Aorta (tissue), 5 donors: Measurements from ENCODE around the gene UBR4. TPM values are rescaled to one million over a fixed set of nuclear protein-coding genes. Genes with fewer than 3 reads are reported as not detected.

Experiments
- ATAC-seq: fragments of 200-7000 bp; cut with Tn5 transposase; one replicate; pipeline ENCODE4 v1.9.1; 2022; ENCODE audit warnings: moderate library complexity; ENCODE audit not compliant: low FRiP score
- DNase-seq, 2 donors: peaks; one replicate each; pipeline ENCODE4 v3.0.0-alpha.2; 2020
- H3K27ac ChIP-seq, 2 donors: one replicate each; pipeline ENCODE4 v1.5.1; 2013; ENCODE audit warnings: low read length in 2 of 2, mild to moderate bottlenecking in 2 of 2, moderate library complexity in 2 of 2, control low read depth in 1 of 2, inconsistent platforms in 1 of 2, low read depth in 1 of 2
- H3K27me3 ChIP-seq, 2 donors: one replicate each; pipeline ENCODE4 v1.6.1; 2013; ENCODE audit warnings: control low read depth in 1 of 2, low read length in 1 of 2, mild to moderate bottlenecking in 1 of 2, moderate library complexity in 1 of 2; ENCODE audit not compliant: insufficient read depth in 2 of 2, control insufficient read depth in 1 of 2
- H3K36me3 ChIP-seq, 2 donors: one replicate each; pipeline ENCODE4 v1.6.1; 2013; ENCODE audit warnings: control low read depth in 1 of 2, low read length in 1 of 2, mild to moderate bottlenecking in 1 of 2; ENCODE audit not compliant: insufficient read depth in 2 of 2, control insufficient read depth in 1 of 2
- H3K4me1 ChIP-seq, 2 donors: one replicate each; pipeline ENCODE4 v1.6.1; 2013; ENCODE audit warnings: low read length in 2 of 2, control low read depth in 1 of 2, mild to moderate bottlenecking in 1 of 2, moderate library complexity in 1 of 2; ENCODE audit not compliant: insufficient read depth in 2 of 2, control insufficient read depth in 1 of 2
- H3K4me3 ChIP-seq, 2 donors: one replicate each; pipeline ENCODE4 v1.5.1; 2013; ENCODE audit warnings: low read length in 2 of 2, control low read depth in 1 of 2, mild to moderate bottlenecking in 1 of 2
- H3K9me3 ChIP-seq: one replicate; pipeline ENCODE4 v1.6.1; 2013; ENCODE audit warnings: mild to moderate bottlenecking, low read length; ENCODE audit not compliant: control insufficient read depth
- WGBS, 2 donors: extraction: QIAGEN DNeasy Blood & Tissue Kit; methylation state at CpG; one replicate each; pipeline ENCODE4 v1.1.7; 2013; 5-methylcytosine and 5-hydroxymethylcytosine counted together
- intact Hi-C, 2 donors: fragments of 100-400 bp; cut with DNase I; formaldehyde crosslinking; loops; one replicate each; pipeline versions ENCODE4 v1.14.2 to v1.15.0; 2022
- polyA plus RNA-seq, 2 donors: library from polyadenylated mRNA; stranded (reverse); fragments of 200-250 nt; gene quantifications; one replicate each; pipeline ENCODE4 v1.2.3, GENCODE V29; 2013
- total RNA-seq, 2 donors: library from RNA; stranded (reverse); fragmentation: NEBNext Ultra II Directional; extraction: Animal tissue kit (Norgen Biotek cat#: 25700); gene quantifications; one replicate each; pipeline ENCODE4 v1.2.1, GENCODE V29; 2021
- donor health status: healthy with polysubstance abuse.
- donor health status: Bipolar disorder and iron deficiency.
- donor health status: DM: no; HTN: no; CAD: no.
- donor health status: DM: no; HTN: no; CAD: no.
- donor health status: DM: yes; HTN: yes; CAD: no.

UBR4 gene
- total and polyA plus RNA-seq, 4 donors, result 16.4 to 293 (median 187) TPM

DNA sequence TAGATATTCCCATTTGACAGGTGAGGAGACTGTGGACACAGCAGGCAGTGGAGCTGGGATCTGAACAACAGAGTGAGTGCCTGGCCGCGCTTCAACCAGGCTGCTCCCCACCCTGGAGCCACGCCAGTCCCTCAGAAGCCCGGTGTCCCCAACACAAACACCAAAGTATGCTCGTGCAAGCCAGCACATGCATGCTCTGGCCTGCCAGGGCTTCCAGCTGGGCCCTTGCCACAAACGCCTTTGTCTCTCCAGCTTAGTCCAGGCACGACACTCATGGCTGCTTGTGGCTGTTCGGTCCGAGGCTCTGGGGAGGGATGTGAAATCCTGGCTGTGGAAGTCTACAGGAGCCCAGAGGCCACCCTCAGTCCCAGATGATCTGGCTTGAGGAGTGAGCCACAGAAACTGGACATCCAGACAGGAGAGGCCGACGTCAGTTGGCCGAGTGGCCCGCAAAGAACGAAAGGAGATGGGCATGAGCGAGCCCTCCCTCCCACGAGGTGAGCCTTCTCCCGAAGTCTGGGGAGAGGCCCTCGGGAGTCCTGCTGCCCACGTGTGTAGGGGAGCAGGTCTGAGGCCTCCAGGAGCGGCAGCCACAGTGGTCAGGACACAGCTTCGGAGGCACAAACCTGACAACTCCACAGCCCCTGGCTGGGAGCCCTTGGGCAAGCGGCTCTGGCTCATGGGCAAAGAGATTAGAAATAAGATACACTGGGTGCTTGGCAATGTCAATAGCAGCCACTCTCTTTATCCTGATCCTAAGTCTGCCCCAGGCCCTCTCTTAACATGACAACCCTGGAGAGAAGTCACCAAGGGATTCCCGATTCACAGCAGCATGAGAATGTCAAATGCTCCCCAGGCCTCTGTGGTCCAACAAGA, 136.5 kb downstream of the UBR4 start:
- WGBS, 2 donors, result 31 to 35% methylated on average over 23 of the region's 23 CpGs
- Histone ChIP-seq H3K36me3 (peaks cover 3 to 10% of the 10 kb centered on the region in 2 donors), H3K27ac (no peak overlapping the region), H3K4me3 (no peak overlapping the region), H3K4me1 (no peaks in the 10 kb centered on the region), H3K9me3 (no peaks in the 10 kb centered on the region), H3K27me3 (no peaks in the 10 kb centered on the region)
- ATAC-seq, result peak; percentile 24
- intact Hi-C loops, result loop anchor here in 1 of 2 donors (10.0 kb wide), 1 partner anchor 79 kb away; no protein-coding TSS in a partner anchor
- DNase-seq, result peak in 1 of 2 donors; percentile 77

DNA sequence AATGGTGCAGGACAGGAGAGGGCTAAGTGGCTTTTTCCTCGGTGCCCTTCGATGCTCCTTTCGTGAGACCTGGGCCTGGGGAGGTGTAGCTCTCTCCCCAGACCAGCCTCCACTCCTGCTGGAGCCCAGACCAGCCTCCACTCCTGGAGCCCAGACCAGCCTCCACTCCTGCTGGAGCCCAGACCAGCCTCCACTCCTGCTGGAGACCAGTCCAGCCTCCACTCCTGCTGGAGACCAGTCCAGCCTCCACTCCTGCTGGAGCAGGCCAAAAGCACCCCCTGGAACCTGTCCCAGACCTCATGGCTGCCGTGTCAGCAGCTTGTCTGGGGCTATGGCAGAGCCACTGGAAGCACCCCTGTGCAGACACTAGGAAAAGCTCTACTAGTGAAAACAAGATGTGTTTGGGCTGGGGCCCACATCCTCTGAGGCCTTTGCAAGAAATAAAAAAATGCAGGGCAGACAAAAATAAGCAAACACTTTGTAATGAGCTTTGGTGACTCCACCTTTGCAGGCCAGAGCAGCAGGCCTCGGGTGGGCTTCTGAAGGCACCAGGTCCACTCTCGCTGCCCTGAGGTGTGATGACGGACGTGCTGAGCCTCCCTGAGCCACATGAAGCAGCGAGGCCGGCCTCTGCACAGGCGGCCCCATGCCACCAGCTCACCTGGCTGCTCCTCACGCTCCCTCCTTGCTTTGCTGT, 137.6 kb downstream of the UBR4 start:
- WGBS, 2 donors, result 83 to 85% methylated on average over 12 of the region's 12 CpGs
- Histone ChIP-seq H3K27ac (no peak overlapping the region), H3K4me1 (no peaks in the 10 kb centered on the region), H3K36me3 (peaks cover 3 to 6% of the 10 kb centered on the region in 2 donors), H3K27me3 (no peaks in the 10 kb centered on the region), H3K9me3 (no peaks in the 10 kb centered on the region), H3K4me3 (no peak overlapping the region)
- DNase-seq (peak in 1 of 2 donors; percentile 46), ATAC-seq (no peak)
- intact Hi-C loops, result loop anchor here in 1 of 2 donors (10.0 kb wide), 1 partner anchor 78 kb away; no protein-coding TSS in a partner anchor

DNA sequence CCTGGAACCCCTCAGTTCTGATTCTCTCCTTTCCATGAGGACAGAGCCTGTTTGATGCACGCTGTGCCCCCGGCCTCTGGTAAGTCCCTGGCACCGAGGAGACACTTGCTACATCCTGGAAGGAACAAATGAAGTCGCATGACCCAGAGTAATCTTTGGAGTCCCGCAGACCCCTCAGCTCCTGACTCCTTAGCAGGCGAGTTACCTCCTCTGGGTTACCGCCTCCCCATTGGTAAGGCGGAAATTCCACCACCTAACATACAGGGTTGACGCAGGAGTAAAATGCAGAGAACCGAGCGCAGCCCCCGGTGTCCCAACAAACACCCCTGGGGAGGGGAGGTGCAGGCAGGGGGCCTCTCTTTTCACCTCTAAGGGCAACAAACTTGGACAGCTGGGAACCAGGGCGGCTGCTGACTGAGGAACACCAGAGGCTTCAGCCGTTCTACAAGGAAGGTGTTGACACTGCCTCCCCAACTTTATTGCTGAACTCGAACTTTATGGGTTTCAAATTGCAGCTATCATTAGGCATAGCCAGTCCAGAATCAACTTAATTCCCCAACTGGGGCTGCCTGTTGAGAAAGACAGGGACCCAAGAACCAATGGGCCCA, 138.3 kb downstream of the UBR4 start:
- H3K36me3 ChIP-seq, result peaks cover 2 to 3% of the 10 kb centered on the region in 2 donors
- intact Hi-C loops, result loop anchor here in 1 of 2 donors (10.0 kb wide), 1 partner anchor 77 kb away; no protein-coding TSS in a partner anchor
- DNase-seq (no peak), ATAC-seq (no peak)
- no peak overlapping the region for H3K27ac ChIP-seq
- H3K4me1 ChIP-seq, result no peaks in the 10 kb centered on the region
- no peaks in the 10 kb centered on the region for H3K9me3 ChIP-seq
- no peak overlapping the region for H3K4me3 ChIP-seq
- no peaks in the 10 kb centered on the region for H3K27me3 ChIP-seq
- 84 to 85% methylated on average over 15 of the region's 15 CpGs for WGBS, 2 donors

DNA sequence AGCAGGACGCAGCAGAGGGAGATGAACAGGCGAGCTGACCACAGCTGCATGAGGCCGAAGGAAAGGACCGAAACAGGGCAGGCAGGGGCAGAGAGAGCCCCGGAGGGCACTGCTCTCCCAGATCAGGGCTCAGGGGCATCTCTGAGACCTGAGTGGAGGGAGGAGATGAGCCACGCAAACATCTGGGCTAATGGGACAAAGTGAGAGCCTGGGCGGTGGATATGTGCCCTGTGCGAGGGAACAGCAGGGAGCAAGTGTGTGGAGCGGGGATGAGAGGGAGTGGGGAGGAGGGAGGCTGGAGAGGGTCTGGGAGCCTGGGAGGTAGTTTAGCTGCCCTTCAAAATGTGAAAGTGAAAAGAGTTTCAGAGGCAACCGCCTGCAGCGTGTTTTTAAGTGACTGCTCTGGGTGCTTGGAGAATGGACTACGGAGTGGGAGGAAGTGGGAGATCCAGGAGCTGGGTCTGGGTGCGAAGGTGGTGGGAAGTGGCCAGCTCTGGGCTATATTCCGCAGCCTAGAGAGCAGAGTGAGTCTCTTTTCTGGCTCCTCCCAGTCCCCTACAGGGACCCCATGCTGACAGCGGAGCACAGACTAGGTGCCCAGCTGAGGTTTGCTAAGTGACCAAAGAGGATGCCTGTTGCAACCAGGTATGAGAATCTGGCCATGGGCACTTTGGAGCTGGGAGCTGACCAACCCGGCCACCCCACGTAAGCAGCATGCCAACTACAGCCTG, 139.0 kb downstream of the UBR4 start:
- WGBS, 2 donors, result 75 to 78% methylated on average over 17 of the region's 17 CpGs
- Histone ChIP-seq H3K27me3 (no peaks in the 10 kb centered on the region), H3K36me3 (peaks cover 0 to 3% of the 10 kb centered on the region in 2 donors), H3K4me1 (no peaks in the 10 kb centered on the region), H3K4me3 (no peak overlapping the region), H3K27ac (no peak overlapping the region), H3K9me3 (no peaks in the 10 kb centered on the region)
- DNase-seq, result no peak
- intact Hi-C loops, result loop anchor here in 1 of 2 donors (10.0 kb wide), 1 partner anchor 76 kb away; no protein-coding TSS in a partner anchor
- no peak for ATAC-seq

DNA sequence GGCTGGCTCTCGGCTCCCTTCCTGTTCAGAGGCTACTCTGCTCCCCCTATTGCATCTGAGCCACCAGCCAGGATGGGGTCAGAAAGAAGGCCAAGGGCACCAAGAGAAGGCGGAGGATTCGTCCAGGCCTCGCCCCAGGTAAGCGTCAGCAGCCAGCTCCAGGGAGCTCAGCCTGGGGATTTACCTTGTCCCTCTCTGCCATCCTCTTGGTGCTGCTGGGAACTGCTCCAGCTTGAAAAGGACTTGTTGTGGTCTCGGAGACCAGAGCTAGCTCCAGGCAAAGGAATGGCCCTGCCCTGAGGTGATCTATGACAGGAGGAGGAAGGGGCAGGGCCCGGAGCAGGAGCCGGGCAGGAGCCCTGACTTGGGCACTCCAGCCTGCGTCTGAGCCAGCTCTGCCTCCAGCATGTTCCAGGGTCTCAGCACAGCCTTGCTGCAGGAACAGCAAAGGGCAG, 139.8 kb downstream of the UBR4 start:
- intact Hi-C loops, result loop anchor here in 1 of 2 donors (10.0 kb wide), 1 partner anchor 75 kb away; no protein-coding TSS in a partner anchor
- no peaks in the 10 kb centered on the region for H3K27me3 ChIP-seq
- no peak overlapping the region for H3K4me3 ChIP-seq
- no peaks in the 10 kb centered on the region for H3K9me3 ChIP-seq
- WGBS, 2 donors, result 76 to 80% methylated on average over 9 of the region's 9 CpGs
- H3K36me3 ChIP-seq, result no peaks in the 10 kb centered on the region
- ATAC-seq (no peak), DNase-seq (no peak)
- no peak overlapping the region for H3K27ac ChIP-seq
- no peaks in the 10 kb centered on the region for H3K4me1 ChIP-seq

DNA sequence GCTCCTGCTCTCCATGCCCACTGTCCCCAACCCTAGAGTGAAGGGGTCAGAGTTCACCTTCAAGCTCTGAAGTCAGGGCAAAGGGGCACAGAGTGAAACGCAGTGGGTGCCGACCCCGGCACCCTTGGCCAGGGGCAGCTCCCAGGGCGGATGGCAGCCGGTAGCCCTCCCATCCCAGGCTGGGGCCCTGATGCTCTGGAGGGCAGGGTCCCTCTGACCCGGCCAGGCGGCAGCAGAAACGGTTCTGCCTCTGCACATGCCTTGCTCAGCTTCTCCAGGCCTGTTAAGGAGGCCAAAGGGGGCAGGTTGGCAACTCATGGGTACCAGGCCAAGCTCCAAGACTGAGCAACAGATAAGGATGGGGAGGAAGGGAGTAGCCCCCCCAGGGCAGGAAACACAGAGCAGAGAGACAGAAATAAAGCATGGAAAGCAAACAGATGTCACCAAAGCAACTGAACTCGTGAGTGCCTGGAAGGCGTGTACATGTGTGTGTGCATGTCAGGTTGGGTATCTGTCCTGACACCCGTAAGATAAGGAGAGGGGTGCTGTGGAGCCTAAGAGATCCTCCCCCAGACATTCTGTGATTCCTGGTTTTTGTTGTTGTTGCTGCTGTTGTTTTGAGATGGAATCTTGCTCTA, 141.3 kb downstream of the UBR4 start:
- intact Hi-C loops, result no loop called here
- 49 to 51% methylated on average over 11 of the region's 11 CpGs for WGBS, 2 donors
- H3K9me3 ChIP-seq, result no peaks in the 10 kb centered on the region
- no peaks in the 10 kb centered on the region for H3K27me3 ChIP-seq
- no peak for ATAC-seq
- DNase-seq, result no peak
- H3K4me3 ChIP-seq, result no peak overlapping the region
- no peaks in the 10 kb centered on the region for H3K4me1 ChIP-seq
- H3K27ac ChIP-seq, result no peak overlapping the region
- no peaks in the 10 kb centered on the region for H3K36me3 ChIP-seq

DNA sequence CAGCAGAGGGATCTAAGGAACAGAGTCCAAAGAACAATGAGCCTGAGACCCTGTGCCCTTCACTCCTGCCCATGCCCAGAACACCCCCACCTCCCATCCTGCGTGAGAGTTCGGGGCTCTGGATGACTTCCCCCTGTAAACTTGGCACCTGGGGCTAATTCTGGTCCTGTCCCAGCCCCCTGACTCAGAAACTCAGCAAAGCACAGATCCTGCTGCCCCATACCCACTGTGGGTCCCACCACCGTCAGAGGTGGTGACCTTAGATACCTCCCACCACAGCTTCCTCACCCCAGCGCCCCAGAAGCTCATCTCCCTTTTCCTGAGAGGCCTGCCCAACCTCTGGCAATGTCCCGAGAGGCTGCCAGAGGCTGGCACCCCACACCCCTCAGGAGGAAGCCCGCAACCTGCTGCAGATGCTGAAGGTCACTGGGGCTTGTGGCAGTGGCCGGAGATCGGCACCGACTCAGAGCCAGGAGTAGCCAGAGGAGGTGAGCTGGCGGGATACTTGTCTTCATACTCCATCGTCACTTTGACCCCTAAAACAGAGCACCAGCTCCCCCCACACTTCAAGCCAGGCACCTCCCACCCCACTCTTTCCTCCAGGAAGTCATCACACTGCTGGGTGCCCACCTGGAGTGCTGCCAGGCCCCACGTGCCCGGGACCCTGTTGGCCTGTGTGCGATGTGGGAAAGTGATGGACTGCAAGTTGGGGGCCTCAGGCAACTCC, 142.0 kb downstream of the UBR4 start:
- no peaks in the 10 kb centered on the region for H3K36me3 ChIP-seq
- H3K4me1 ChIP-seq, result no peaks in the 10 kb centered on the region
- no peak overlapping the region for H3K27ac ChIP-seq
- no peak overlapping the region for H3K4me3 ChIP-seq
- no peaks in the 10 kb centered on the region for H3K27me3 ChIP-seq
- ATAC-seq, result no peak
- intact Hi-C loops, result no loop called here
- 52 to 56% methylated on average over 14 of the region's 14 CpGs for WGBS, 2 donors
- DNase-seq, result no peak
- no peaks in the 10 kb centered on the region for H3K9me3 ChIP-seq
